HepG2 (cell line): Measurements from ENCODE around the gene CIITA. TPM values are rescaled to one million over a fixed set of nuclear protein-coding genes. Genes with fewer than 3 reads are reported as not detected.

Experiments
- GABPB1 ChIP-seq: IDR thresholded peaks from 2 replicates; pipeline ENCODE4 v1.6.1; 2016; ENCODE audit warnings: mild to moderate bottlenecking, missing genetic modification reagents, moderate library complexity, missing compliant biosample characterization
- HDAC1 ChIP-seq: sonication (generic); formaldehyde crosslinking; IDR thresholded peaks from 2 replicates; pipeline ENCODE4 v1.5.1; 2020; ENCODE audit warnings: mild to moderate bottlenecking, missing genetic modification reagents
- KDM5B ChIP-seq: sonication (generic); formaldehyde crosslinking; IDR thresholded peaks from 2 replicates; pipeline ENCODE4 v1.4.0; 2020; ENCODE audit warnings: missing genetic modification reagents, mild to moderate bottlenecking, borderline replicate concordance
- MEIS2 ChIP-seq: sonication (generic); formaldehyde crosslinking; IDR thresholded peaks from 2 replicates; pipeline ENCODE4 v1.9.0; 2021; ENCODE audit warnings: mild to moderate bottlenecking, missing genetic modification reagents
- MXD1 ChIP-seq: sonication (generic); formaldehyde crosslinking; IDR thresholded peaks from 2 replicates; pipeline ENCODE4 v1.4.0; 2020; ENCODE audit warnings: mild to moderate bottlenecking, missing genetic modification reagents
- SRSF1 ChIP-seq: fragments of 200-400 bp; formaldehyde crosslinking; optimal IDR thresholded peaks from 2 replicates; pipeline ENCODE3; 2017; ENCODE audit warnings: mild to moderate bottlenecking, low read depth, low read length, moderate library complexity
- TBX3 ChIP-seq: fragments of 450-650 bp; IDR thresholded peaks from 2 replicates; pipeline ENCODE4 v1.6.1; 2017; ENCODE audit warnings: antibody characterized with exemption, mild to moderate bottlenecking, inconsistent platforms, borderline replicate concordance
- TMF1 ChIP-seq: sonication (generic); formaldehyde crosslinking; IDR thresholded peaks from 2 replicates; pipeline ENCODE4 v1.8.1; 2022; ENCODE audit warnings: low read depth, missing genetic modification reagents
- ZMYM3 ChIP-seq: sonication (generic); formaldehyde crosslinking; IDR thresholded peaks from 2 replicates; pipeline ENCODE4 v1.5.1; 2020; ENCODE audit warnings: mild to moderate bottlenecking, missing genetic modification reagents
- ZMYM4 ChIP-seq: sonication (generic); formaldehyde crosslinking; IDR thresholded peaks from 2 replicates; pipeline ENCODE4 v1.8.1; 2023; ENCODE audit warnings: mild to moderate bottlenecking, missing genetic modification reagents
- ZNF567 ChIP-seq: sonication (generic); formaldehyde crosslinking; IDR thresholded peaks from 2 replicates; pipeline ENCODE4 v1.8.1; 2023; ENCODE audit warnings: mild to moderate bottlenecking, missing genetic modification reagents, borderline replicate concordance
- polyA plus RNA-seq, 8 experiments: library from polyadenylated mRNA; depleted of rRNA in 3 of 8; stranded (reverse) in 7 of 8; unstranded in 1 of 8; fragments of >200 nt; fragmentation: Illumina TruSeq in 4 of 8; extraction: Trizol in 4 of 8; gene quantifications; 2 replicates each; pipeline versions ENCODE4 v1.2.1 to v1.2.3, GENCODE V29; 2011 to 2016; ENCODE audit warnings: low read depth in 4 of 8, missing spikeins in 1 of 8, mixed read lengths in 1 of 8; ENCODE audit not compliant: insufficient read depth in 1 of 8
- total RNA-seq, 5 experiments: library from RNA; depleted of rRNA; stranded (reverse); fragments of >200 nt; fragmentation: Illumina TruSeq; extraction: Trizol; gene quantifications; 2 replicates each; pipeline ENCODE4 v1.2.3, GENCODE V29; 2016; ENCODE audit warnings: low read depth in 1 of 5
- TF ChIP-seq, protein P1 (sequence below): sonication (generic); formaldehyde crosslinking; IDR thresholded peaks from 2 replicates; pipeline ENCODE4 v1.9.0; 2022; ENCODE audit warnings: low read depth, missing genetic modification reagents
- TF ChIP-seq, protein P2 (sequence below): sonication (generic); formaldehyde crosslinking; IDR thresholded peaks from 2 replicates; pipeline ENCODE4 v1.5.0; 2020; ENCODE audit warnings: missing genetic modification reagents, mild to moderate bottlenecking, borderline replicate concordance

CIITA gene
- total and polyA plus RNA-seq, 2 of the 13 experiments (the other 11 are each of a cell fraction or from before 2014, with no cell fraction given), result 0.08 to 0.09 TPM

- TF ChIP-seq, protein P1, sequence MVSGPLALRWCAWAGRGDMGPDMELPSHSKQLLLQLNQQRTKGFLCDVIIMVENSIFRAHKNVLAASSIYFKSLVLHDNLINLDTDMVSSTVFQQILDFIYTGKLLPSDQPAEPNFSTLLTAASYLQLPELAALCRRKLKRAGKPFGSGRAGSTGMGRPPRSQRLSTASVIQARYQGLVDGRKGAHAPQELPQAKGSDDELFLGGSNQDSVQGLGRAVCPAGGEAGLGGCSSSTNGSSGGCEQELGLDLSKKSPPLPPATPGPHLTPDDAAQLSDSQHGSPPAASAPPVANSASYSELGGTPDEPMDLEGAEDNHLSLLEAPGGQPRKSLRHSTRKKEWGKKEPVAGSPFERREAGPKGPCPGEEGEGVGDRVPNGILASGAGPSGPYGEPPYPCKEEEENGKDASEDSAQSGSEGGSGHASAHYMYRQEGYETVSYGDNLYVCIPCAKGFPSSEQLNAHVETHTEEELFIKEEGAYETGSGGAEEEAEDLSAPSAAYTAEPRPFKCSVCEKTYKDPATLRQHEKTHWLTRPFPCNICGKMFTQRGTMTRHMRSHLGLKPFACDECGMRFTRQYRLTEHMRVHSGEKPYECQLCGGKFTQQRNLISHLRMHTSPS (CRISPR knock-in tag), result 0 out of 2 replicates have a peak, but pooled peaks have one; percentile 9
- no peak for TF ChIP-seq MEIS2 (CRISPR knock-in tag)
- no peak for TF ChIP-seq TBX3
- peak; percentile 54; the same call in 1 of the 2 replicates for TF ChIP-seq KDM5B (CRISPR knock-in tag)
- 0 out of 2 replicates have a peak, but pooled peaks have one; percentile 22 for TF ChIP-seq ZMYM4
- no peak for TF ChIP-seq TMF1 (CRISPR knock-in tag)
- peak; percentile 86 for TF ChIP-seq ZMYM3 (CRISPR knock-in tag)
- TF ChIP-seq MXD1, result peak; percentile 16; the same call in 1 of the 2 replicates
- TF ChIP-seq GABPB1, result no peak
- no peak for TF ChIP-seq ZNF567 (CRISPR knock-in tag)
- TF ChIP-seq, protein P2, sequence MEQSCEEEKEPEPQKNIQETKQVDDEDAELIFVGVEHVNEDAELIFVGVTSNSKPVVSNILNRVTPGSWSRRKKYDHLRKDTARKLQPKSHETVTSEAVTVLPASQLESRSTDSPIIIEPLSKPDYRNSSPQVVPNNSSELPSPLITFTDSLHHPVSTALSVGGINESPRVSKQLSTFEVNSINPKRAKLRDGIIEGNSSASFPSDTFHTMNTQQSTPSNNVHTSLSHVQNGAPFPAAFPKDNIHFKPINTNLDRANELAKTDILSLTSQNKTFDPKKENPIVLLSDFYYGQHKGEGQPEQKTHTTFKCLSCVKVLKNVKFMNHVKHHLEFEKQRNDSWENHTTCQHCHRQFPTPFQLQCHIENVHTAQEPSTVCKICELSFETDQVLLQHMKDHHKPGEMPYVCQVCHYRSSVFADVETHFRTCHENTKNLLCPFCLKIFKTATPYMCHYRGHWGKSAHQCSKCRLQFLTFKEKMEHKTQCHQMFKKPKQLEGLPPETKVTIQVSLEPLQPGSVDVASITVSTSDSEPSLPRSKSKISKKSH (CRISPR knock-in tag), result no peak
- no peak for TF ChIP-seq SRSF1
- 0 out of 2 replicates have a peak, but pooled peaks have one; percentile 23 for TF ChIP-seq HDAC1 (CRISPR knock-in tag)
Observed at GRCh38 chr16:10868596-10869469, 8.2 kb upstream of the CIITA start (continued).
